ENCODE results near the gene IL2RG.

The IL2RG gene

DNA sequence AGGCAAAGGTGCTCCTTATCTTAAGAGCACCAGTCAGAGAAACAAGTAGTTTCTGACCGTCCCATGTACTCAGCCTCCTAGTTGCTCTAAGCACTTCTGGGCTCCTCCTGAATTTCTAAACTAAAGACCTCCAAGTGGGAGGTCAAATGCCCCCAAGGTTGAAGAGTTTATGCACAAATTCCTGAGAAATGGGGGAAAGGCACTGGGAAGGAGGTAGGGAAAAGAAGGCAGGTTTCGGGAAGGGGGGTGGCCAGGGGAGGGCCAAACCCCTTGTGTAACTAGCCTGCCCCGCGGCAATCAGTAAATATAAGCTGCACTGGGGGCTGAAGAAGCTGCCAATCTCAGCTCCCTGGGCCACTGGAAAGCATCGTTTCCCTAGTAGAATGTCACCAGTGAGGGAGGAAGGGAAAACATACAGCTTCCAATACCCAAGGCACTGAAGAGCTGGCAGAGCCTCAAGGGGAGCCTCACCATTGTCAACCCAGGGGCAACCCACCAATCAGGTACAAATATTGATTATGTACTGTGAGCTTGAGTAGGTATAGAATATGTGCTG is 12.3 kb downstream of the IL2RG start:
- CTCF ChIA-PET: interaction anchor here (0.9 to 3.4 kb wide), 7 partner anchors 10 to 79 kb away, joined by 3 to 15 read pairs (median 5); partner anchors contain the start of genes IL2RG and MED12

DNA sequence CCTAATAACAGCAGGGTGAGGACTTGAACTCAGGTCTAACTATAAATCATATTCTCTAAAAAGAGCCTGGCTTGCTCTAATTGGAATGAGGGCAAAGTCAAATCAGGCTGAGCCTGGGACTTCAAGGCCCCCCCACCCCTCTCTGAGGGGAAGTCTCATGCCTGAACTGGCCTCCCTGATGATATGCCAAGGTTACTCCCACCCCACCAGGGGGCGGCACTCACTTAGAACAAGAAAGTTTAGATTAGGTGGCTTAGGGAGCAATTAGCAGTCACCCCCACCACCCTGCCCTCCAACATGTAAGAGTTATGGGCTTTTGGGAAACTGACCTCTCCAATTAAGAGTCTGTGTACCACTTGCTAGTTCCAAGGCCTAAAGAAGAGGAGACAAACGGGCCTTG is 13.1 kb downstream of the IL2RG start:
- ChIA-PET POLR2A (no interaction called here), CTCF (interaction anchor here (1.2 kb wide), 1 partner anchor 31 kb away, joined by 9 read pairs; no protein-coding TSS in a partner anchor)
- no peak for DNase-seq (ENCODE audit: low read depth, low spot score)
- TF ChIP-seq, protein P1, sequence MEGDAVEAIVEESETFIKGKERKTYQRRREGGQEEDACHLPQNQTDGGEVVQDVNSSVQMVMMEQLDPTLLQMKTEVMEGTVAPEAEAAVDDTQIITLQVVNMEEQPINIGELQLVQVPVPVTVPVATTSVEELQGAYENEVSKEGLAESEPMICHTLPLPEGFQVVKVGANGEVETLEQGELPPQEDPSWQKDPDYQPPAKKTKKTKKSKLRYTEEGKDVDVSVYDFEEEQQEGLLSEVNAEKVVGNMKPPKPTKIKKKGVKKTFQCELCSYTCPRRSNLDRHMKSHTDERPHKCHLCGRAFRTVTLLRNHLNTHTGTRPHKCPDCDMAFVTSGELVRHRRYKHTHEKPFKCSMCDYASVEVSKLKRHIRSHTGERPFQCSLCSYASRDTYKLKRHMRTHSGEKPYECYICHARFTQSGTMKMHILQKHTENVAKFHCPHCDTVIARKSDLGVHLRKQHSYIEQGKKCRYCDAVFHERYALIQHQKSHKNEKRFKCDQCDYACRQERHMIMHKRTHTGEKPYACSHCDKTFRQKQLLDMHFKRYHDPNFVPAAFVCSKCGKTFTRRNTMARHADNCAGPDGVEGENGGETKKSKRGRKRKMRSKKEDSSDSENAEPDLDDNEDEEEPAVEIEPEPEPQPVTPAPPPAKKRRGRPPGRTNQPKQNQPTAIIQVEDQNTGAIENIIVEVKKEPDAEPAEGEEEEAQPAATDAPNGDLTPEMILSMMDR (IDR thresholded peaks at IDR 0.05; ENCODE audit: insufficient read depth, low read length, missing control alignments): peak; percentile 41
- H3K4me3 ChIP-seq (ENCODE audit: low read depth, low read length): no peak overlapping the region

More for the DNA sequence above, 12.3 kb downstream of the IL2RG start:
- TF ChIP-seq, protein P1 (IDR thresholded peaks at IDR 0.05; ENCODE audit: insufficient read depth, low read length, missing control alignments): no peak
- POLR2A ChIA-PET: no interaction called here
- no peak overlapping the region for H3K4me3 ChIP-seq (ENCODE audit: low read depth, low read length)
- no peak for DNase-seq (ENCODE audit: low read depth, low spot score)

DNA sequence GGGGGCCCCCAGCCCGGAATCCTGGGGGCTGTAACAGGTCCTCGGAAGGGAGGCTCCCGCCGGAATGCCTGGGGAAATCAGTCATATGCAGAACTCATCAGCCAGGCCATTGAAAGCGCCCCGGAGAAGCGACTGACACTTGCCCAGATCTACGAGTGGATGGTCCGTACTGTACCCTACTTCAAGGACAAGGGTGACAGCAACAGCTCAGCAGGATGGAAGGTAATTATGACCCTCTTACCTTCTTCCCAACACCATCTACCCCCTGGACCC is 14.7 kb downstream of the IL2RG start:
- peak overlapping the region; percentile 64 for H3K4me3 ChIP-seq (ENCODE audit: low read depth, low read length)
- TF ChIP-seq, protein P1 (IDR thresholded peaks at IDR 0.05; ENCODE audit: insufficient read depth, low read length, missing control alignments): no peak
- no peak for DNase-seq (ENCODE audit: low read depth, low spot score)
- ChIA-PET POLR2A (no interaction called here), CTCF (interaction anchor here (1.3 kb wide), 1 partner anchor 12 kb away, joined by 3 read pairs; no protein-coding TSS in a partner anchor)

DNA sequence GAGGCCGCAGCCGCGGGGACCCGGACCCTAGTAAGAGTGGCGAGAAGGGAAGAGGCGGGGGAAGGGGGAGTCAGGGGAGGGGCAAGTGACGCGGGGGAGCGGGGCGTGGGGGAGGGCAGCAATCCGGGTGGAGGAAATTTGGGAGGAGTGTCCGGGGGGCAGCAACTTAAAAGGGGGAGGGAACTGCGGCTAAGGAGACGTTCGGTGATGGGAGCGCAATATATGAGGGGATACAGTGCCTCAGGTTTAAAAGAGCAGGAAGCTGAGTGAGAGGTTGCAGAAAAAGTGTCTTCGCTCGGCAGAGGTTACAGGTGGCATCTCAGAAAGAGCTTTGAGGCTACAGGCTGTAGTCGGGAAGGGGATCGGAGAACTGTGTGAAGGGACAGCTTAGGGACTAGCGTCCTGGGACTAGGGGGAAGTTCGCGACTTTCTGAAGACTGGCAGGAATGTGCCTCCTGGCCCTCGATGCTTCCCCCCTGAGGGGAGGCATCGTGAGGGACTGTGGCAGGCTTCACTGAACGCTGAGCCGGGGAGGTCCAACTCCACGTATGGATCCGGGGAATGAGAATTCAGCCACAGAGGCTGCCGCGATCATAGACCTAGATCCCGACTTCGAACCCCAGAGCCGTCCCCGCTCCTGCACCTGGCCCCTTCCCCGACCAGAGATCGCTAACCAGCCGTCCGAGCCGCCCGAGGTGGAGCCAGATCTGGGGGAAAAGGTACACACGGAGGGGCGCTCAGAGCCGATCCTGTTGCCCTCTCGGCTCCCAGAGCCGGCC is 15.2 kb downstream of the IL2RG start:
- DNase-seq (ENCODE audit: low read depth, low spot score): no peak
- H3K4me3 ChIP-seq (ENCODE audit: low read depth, low read length): peak overlapping the region; percentile 64
- CTCF ChIA-PET: interaction anchor here (0.7 to 1.3 kb wide), 2 partner anchors 8 to 12 kb away, joined by 3 read pairs; no protein-coding TSS in a partner anchor
- TF ChIP-seq, protein P1 (IDR thresholded peaks at IDR 0.05; ENCODE audit: insufficient read depth, low read length, missing control alignments): no peak
- POLR2A ChIA-PET: no interaction called here

DNA sequence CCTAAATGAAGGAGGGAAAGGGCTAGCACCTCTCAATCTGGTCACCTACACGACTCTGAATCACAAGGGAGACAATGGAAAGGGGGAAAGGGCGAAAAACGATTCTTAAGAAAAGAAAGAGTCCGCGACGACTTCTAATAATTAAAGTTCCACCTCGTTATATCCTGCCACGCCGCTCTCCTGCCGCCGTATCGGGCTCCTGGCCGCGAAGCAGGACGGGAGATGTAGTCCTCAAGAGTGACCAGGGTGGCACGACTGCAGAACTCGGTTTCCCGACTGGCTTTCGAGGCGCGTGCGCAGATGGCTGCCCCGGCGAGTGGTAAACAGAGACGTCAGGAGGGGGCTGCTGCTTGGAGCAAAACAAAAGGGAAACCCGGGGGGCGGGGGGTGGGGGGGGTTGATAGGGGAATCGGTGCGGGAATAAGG is 15.8 kb downstream of the IL2RG start, which contains the start of gene FOXO4:
FOXO4 (plus strand) TSS at position 297 of the 426 bp plus-strand sequence. CDS start 678 bp downstream, outside the sequence.
- DNase-seq (ENCODE audit: low read depth, low spot score): no peak
- TF ChIP-seq, protein P1 (IDR thresholded peaks at IDR 0.05; ENCODE audit: insufficient read depth, low read length, missing control alignments): no peak
- CTCF ChIA-PET: interaction anchor here (0.7 to 1.3 kb wide), 2 partner anchors 9 to 11 kb away, joined by 3 read pairs; no protein-coding TSS in a partner anchor
- peak within 1 kb of the TSS; percentile 64 for H3K4me3 ChIP-seq (ENCODE audit: low read depth, low read length)
- POLR2A ChIA-PET: no interaction called here

DNA sequence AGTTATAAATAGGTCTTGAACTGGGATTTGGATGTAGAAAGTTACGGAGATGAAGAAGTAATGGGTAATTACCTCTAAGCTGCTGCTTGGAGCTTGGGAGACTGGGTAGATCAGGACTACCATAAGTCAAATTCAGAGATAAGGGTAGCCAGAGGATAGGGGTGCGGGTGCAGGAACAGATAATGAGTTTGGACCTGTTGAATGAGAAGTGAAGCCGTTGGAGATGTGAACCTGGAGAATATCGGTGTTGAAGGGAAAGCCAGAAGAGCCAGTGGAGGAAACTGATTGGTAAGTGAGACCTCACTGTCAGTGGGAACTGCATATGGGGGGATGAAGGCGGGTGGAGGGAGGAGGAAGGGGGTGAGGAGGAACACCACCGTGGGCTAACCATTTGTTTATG is 16.3 kb downstream of the IL2RG start:
- POLR2A ChIA-PET: no interaction called here
- DNase-seq (ENCODE audit: low read depth, low spot score): no peak
- H3K4me3 ChIP-seq (ENCODE audit: low read depth, low read length): peak overlapping the region; percentile 64
- TF ChIP-seq, protein P1 (IDR thresholded peaks at IDR 0.05; ENCODE audit: insufficient read depth, low read length, missing control alignments): no peak
- CTCF ChIA-PET: no interaction called here

Measured in AG04449 (cell line).